Stimulated activated naive CD8-positive, alpha-beta T cell treated with anti-CD3 and anti-CD28 coated beads, Interleukin-15, amount 100 ng/mL, for 72 hours (primary cell): ENCODE data around the gene EXOC3L4.
"Not testable (repeated sequence)": the region's sequence is repeated elsewhere in the genome, so short reads cannot be mapped to it uniquely, and the experiment has no call there.

Experiments
- ATAC-seq: fragments of 150-1000 bp; cut with Tn5 transposase; 2 replicates; pipeline ENCODE4 v1.10.0; 2021; ENCODE audit warnings: mild to moderate bottlenecking, moderate library complexity
- DNase-seq, 2 donors: peaks; one replicate each; pipeline ENCODE4 v3.0.0; 2021 to 2022
- H3K27ac Mint-ChIP-seq, 2 donors: one replicate each; pipeline ENCODE4 v1.8.0; 2022; ENCODE audit warnings: mild to moderate bottlenecking in 2 of 2, mixed read lengths in 2 of 2, moderate library complexity in 2 of 2
- H3K27me3 Mint-ChIP-seq: one replicate; pipeline ENCODE4 v1.8.0; 2022; ENCODE audit warnings: mixed read lengths
- H3K4me1 Mint-ChIP-seq: one replicate; pipeline ENCODE4 v1.8.0; 2022; ENCODE audit warnings: mild to moderate bottlenecking, mixed read lengths
- H3K4me3 Mint-ChIP-seq, 2 donors: one replicate each; pipeline ENCODE4 v1.8.0; 2022; ENCODE audit warnings: mild to moderate bottlenecking in 2 of 2, mixed read lengths in 2 of 2, moderate library complexity in 1 of 2
- H3K9me3 Mint-ChIP-seq, 2 donors: one replicate each; pipeline ENCODE4 v1.8.0; 2022; ENCODE audit warnings: mixed read lengths in 2 of 2

The EXOC3L4 gene

GRCh38 chr14:103107455-103107854, 12.9 kb downstream of the EXOC3L4 start:
- no peak for DNase-seq
- ATAC-seq = no peak
- Mint-ChIP-seq H3K4me1 (peaks cover 44% of the 10 kb centered on the region), H3K27ac (no peak overlapping the region), H3K27me3 (peaks cover 71% of the 10 kb centered on the region), H3K9me3 (no peaks in the 10 kb centered on the region), H3K4me3 (no peak overlapping the region)

- DNase-seq (no peak), ATAC-seq (no peak)
- peaks cover 64% of the 10 kb centered on the region for H3K27me3 Mint-ChIP-seq
Measured at GRCh38 chr14:103107941-103108748, 13.6 kb downstream of the EXOC3L4 start.

GRCh38 chr14:103108749-103109207, 14.3 kb downstream of the EXOC3L4 start:
- ATAC-seq = peak; percentile 82
- Mint-ChIP-seq H3K27me3 (peaks cover 57% of the 10 kb centered on the region), H3K9me3 (no peaks in the 10 kb centered on the region), H3K4me3 (peak overlapping the region in 1 of 2 donors; percentile 6), H3K27ac (peak overlapping the region; percentile 93 to 94), H3K4me1 (peaks cover 40% of the 10 kb centered on the region)
- DNase-seq = peak; percentile 40 to 76

More at GRCh38 chr14:103107941-103108748, 13.6 kb downstream of the EXOC3L4 start:
- no peaks in the 10 kb centered on the region for H3K9me3 Mint-ChIP-seq
- peak overlapping the region; percentile 93 to 94 for H3K27ac Mint-ChIP-seq
- H3K4me1 Mint-ChIP-seq = peaks cover 45% of the 10 kb centered on the region
- no peak overlapping the region for H3K4me3 Mint-ChIP-seq

GRCh38 chr14:103109535-103110441, 15.3 kb downstream of the EXOC3L4 start:
- DNase-seq = no peak
- H3K4me3 Mint-ChIP-seq = peak overlapping the region; percentile 12 to 18
- H3K27ac Mint-ChIP-seq = peak overlapping the region; percentile 80 to 89
- H3K27me3 Mint-ChIP-seq = peaks cover 47% of the 10 kb centered on the region
- no peaks in the 10 kb centered on the region for H3K9me3 Mint-ChIP-seq
- peaks cover 39% of the 10 kb centered on the region for H3K4me1 Mint-ChIP-seq
- ATAC-seq = no peak

GRCh38 chr14:103110681-103111231, 16.2 kb downstream of the EXOC3L4 start:
- H3K4me1 Mint-ChIP-seq = peaks cover 29% of the 10 kb centered on the region
- H3K9me3 Mint-ChIP-seq = no peaks in the 10 kb centered on the region
- ATAC-seq = no peak
- H3K27me3 Mint-ChIP-seq = peaks cover 38% of the 10 kb centered on the region
- no peak for DNase-seq
- H3K27ac Mint-ChIP-seq = peak overlapping the region in 1 of 2 donors; percentile 89
- H3K4me3 Mint-ChIP-seq = no peak overlapping the region

- Mint-ChIP-seq H3K4me3 (no peak overlapping the region), H3K27me3 (peaks cover 32% of the 10 kb centered on the region), H3K27ac (no peak overlapping the region), H3K9me3 (no peaks in the 10 kb centered on the region), H3K4me1 (peaks cover 27% of the 10 kb centered on the region)
- ATAC-seq (no peak), DNase-seq (no peak)
Measured at GRCh38 chr14:103111232-103111868, 16.8 kb downstream of the EXOC3L4 start.

- Mint-ChIP-seq H3K4me1 (peaks cover 27% of the 10 kb centered on the region), H3K27me3 (peaks cover 19% of the 10 kb centered on the region), H3K4me3 (no peak overlapping the region), H3K9me3 (no peaks in the 10 kb centered on the region), H3K27ac (peak overlapping the region in 1 of 2 donors; percentile 97)
- ATAC-seq (no peak), DNase-seq (no peak)
Measured at GRCh38 chr14:103112400-103113243, 18.1 kb downstream of the EXOC3L4 start.

GRCh38 chr14:103113303-103113702, 18.8 kb downstream of the EXOC3L4 start:
- Mint-ChIP-seq H3K4me3 (no peak overlapping the region), H3K9me3 (no peaks in the 10 kb centered on the region), H3K27ac (peak overlapping the region in 1 of 2 donors; percentile 67), H3K27me3 (peaks cover 16% of the 10 kb centered on the region), H3K4me1 (peaks cover 27% of the 10 kb centered on the region)
- ATAC-seq = no peak
- DNase-seq = no peak

GRCh38 chr14:103113774-103114173, 19.2 kb downstream of the EXOC3L4 start:
- no peak overlapping the region for H3K27ac Mint-ChIP-seq
- H3K27me3 Mint-ChIP-seq = peaks cover 16% of the 10 kb centered on the region
- peaks cover 24% of the 10 kb centered on the region for H3K4me1 Mint-ChIP-seq
- DNase-seq (no peak), ATAC-seq (no peak)
- H3K9me3 Mint-ChIP-seq = no peaks in the 10 kb centered on the region
- H3K4me3 Mint-ChIP-seq = no peak overlapping the region

GRCh38 chr14:103115086-103115679, 20.7 kb downstream of the EXOC3L4 start:
- not testable (repeated sequence) for ATAC-seq, H3K9me3 Mint-ChIP-seq, H3K27ac Mint-ChIP-seq
- peaks cover 17% of the 10 kb centered on the region for H3K4me1 Mint-ChIP-seq
- peaks cover 12% of the 10 kb centered on the region for H3K27me3 Mint-ChIP-seq
- H3K4me3 Mint-ChIP-seq = peak overlapping the region; percentile 30 to 31
- peak in 1 of 2 donors; percentile 38 for DNase-seq

GRCh38 chr14:103115845-103116572, 21.5 kb downstream of the EXOC3L4 start:
- Mint-ChIP-seq H3K27ac (no peak overlapping the region), H3K4me1 (peaks cover 12% of the 10 kb centered on the region), H3K4me3 (no peak overlapping the region), H3K27me3 (peaks cover 12% of the 10 kb centered on the region), H3K9me3 (no peaks in the 10 kb centered on the region)
- ATAC-seq (no peak), DNase-seq (no peak)

GRCh38 chr14:103116636-103117035, 22.1 kb downstream of the EXOC3L4 start:
- DNase-seq = no peak
- Mint-ChIP-seq H3K27ac (no peak overlapping the region), H3K4me1 (peaks cover 11% of the 10 kb centered on the region), H3K27me3 (peaks cover 14% of the 10 kb centered on the region), H3K9me3 (no peaks in the 10 kb centered on the region), H3K4me3 (no peak overlapping the region)
- ATAC-seq = no peak

GRCh38 chr14:103117499-103117898, 23.0 kb downstream of the EXOC3L4 start:
- H3K4me3 Mint-ChIP-seq, DNase-seq, H3K27ac Mint-ChIP-seq, ATAC-seq, H3K9me3 Mint-ChIP-seq: not testable (repeated sequence)
- peaks cover 23% of the 10 kb centered on the region for H3K27me3 Mint-ChIP-seq
- peaks cover 12% of the 10 kb centered on the region for H3K4me1 Mint-ChIP-seq
